Endothelial cell of umbilical vein (primary cell): ENCODE measurements around the gene SRD5A2. TPM values are rescaled to one million over a fixed set of nuclear protein-coding genes. Genes with fewer than 3 reads are reported as not detected.

Source experiments
- BruUV-seq: library from RNA; stranded (reverse); fragments of 400-500 nt; replicated peaks from 2 replicates; lab custom pipeline; 2021; lab: Mats Ljungman, UMichigan
- CTCF ChIA-PET: fragments of 300-600, 350-600 bp; sonication (Branson Sonifier 250); formaldehyde crosslinking; loops from one replicate; lab custom pipeline; 2021; ENCODE audit warnings: antibody characterized with exemption, inconsistent platforms; lab: Charles Lee
- POLR2A ChIA-PET: fragments of 300-600, 350-600 bp; sonication (Branson Sonifier 250); formaldehyde crosslinking; loops from one replicate; lab custom pipeline; 2021; ENCODE audit warnings: antibody characterized with exemption, inconsistent platforms; lab: Charles Lee
- DNase-seq: peaks from one replicate; pipeline ENCODE4 v3.0.0-alpha.2; 2011; ENCODE audit warnings: low read depth, low spot score
- FAIRE-seq: peaks from 2 replicates; lab custom pipeline; 2011; peaks lifted over from hg19 to GRCh38; lab: Jason Lieb, UNC
- H2AFZ ChIP-seq: 2 replicates; pipeline ENCODE4 v1.6.0; 2012; ENCODE audit warnings: low read depth, low read length, control low read depth, inconsistent platforms
- H3K27ac ChIP-seq: 2 replicates; pipeline ENCODE4 v1.5.1; 2011; ENCODE audit warnings: low read depth, mild to moderate bottlenecking, control low read depth, low read length, moderate library complexity; ENCODE audit not compliant: insufficient read depth
- H3K27me3 ChIP-seq, 2 experiments: 2 replicates each; pipeline versions ENCODE4 v1.6.0 to v1.6.1; 2011; ENCODE audit warnings: low read length in 2 of 2, mixed read lengths in 1 of 2; ENCODE audit not compliant: control insufficient read depth in 2 of 2, insufficient read depth in 2 of 2
- H3K36me3 ChIP-seq, 2 experiments: 2 replicates in 1 of 2; 3 replicates in 1 of 2; pipeline ENCODE4 v1.5.1; 2011; ENCODE audit warnings: low read length in 2 of 2, mild to moderate bottlenecking in 1 of 2, moderate library complexity in 1 of 2; ENCODE audit not compliant: control insufficient read depth in 2 of 2, insufficient read depth in 2 of 2; ENCODE audit errors: extremely low read depth in 1 of 2
- H3K4me1 ChIP-seq: 3 replicates; pipeline ENCODE4 v1.5.1; 2011; ENCODE audit warnings: mild to moderate bottlenecking, low read length; ENCODE audit not compliant: control insufficient read depth, insufficient read depth; ENCODE audit errors: extremely low read depth
- H3K4me2 ChIP-seq: 2 replicates; pipeline ENCODE4 v1.6.1; 2011; ENCODE audit warnings: low read length, control low read depth, mixed read lengths; ENCODE audit not compliant: insufficient read depth
- H3K4me3 ChIP-seq, 3 experiments: fragments of 200-600 bp in 1 of 3; sonication (generic), shearing (Covaris generic) in 1 of 3; replicated peaks in 1 of 3; 2 replicates each; pipeline ENCODE4 v1.5.1; 2011 to 2016; ENCODE audit warnings: control low read depth in 3 of 3, low read length in 3 of 3, mild to moderate bottlenecking in 2 of 3, inconsistent platforms in 1 of 3, low read depth in 1 of 3, moderate library complexity in 1 of 3; ENCODE audit not compliant: insufficient read depth in 1 of 3
- H3K79me2 ChIP-seq: 2 replicates; pipeline ENCODE4 v1.6.0; 2012; ENCODE audit warnings: low read length, inconsistent platforms; ENCODE audit not compliant: control insufficient read depth, insufficient read depth
- H3K9ac ChIP-seq: replicated peaks from 2 replicates; pipeline ENCODE3; 2011; ENCODE audit warnings: low read length, control low read depth; ENCODE audit not compliant: insufficient read depth; ENCODE audit errors: extremely low read depth
- H3K9me1 ChIP-seq: replicated peaks from 3 replicates; pipeline ENCODE4 v1.6.0; 2011; ENCODE audit warnings: mild to moderate bottlenecking, low read length; ENCODE audit not compliant: control insufficient read depth, insufficient read depth; ENCODE audit errors: extremely low read depth
- H3K9me3 ChIP-seq: replicated peaks from 2 replicates; pipeline ENCODE4 v1.5.1; 2012; ENCODE audit warnings: low read length, inconsistent platforms; ENCODE audit not compliant: control insufficient read depth, insufficient read depth
- H4K20me1 ChIP-seq: replicated peaks from 2 replicates; pipeline ENCODE3; 2011; ENCODE audit warnings: mild to moderate bottlenecking, low read length; ENCODE audit not compliant: control insufficient read depth, insufficient read depth; ENCODE audit errors: extremely low read depth
- EZH2 ChIP-seq: IDR thresholded peaks from 2 replicates; pipeline ENCODE4 v1.6.1; 2012; ENCODE audit warnings: borderline replicate concordance, low read depth, mild to moderate bottlenecking, moderate library complexity, low read length, inconsistent platforms; ENCODE audit not compliant: severe bottlenecking
- FOS ChIP-seq: IDR thresholded peaks from 2 replicates; pipeline ENCODE4 v1.6.1; 2011; ENCODE audit warnings: mild to moderate bottlenecking, low read length, moderate library complexity, borderline replicate concordance; ENCODE audit not compliant: insufficient read depth
- GATA2 ChIP-seq: IDR thresholded peaks from 2 replicates; pipeline ENCODE4 v1.7.0; 2011; ENCODE audit warnings: low read depth, mild to moderate bottlenecking, moderate library complexity, mixed read lengths, low read length; ENCODE audit not compliant: insufficient read length, insufficient read depth
- JUN ChIP-seq: IDR thresholded peaks from 2 replicates; pipeline ENCODE4 v1.6.1; 2011; ENCODE audit warnings: borderline replicate concordance, low read depth; ENCODE audit not compliant: insufficient read length, insufficient read depth
- MAX ChIP-seq: IDR thresholded peaks from 2 replicates; pipeline ENCODE4 v1.6.1; 2011; ENCODE audit not compliant: insufficient read depth, insufficient read length
- MYC ChIP-seq: IDR thresholded peaks from one replicate; pipeline ENCODE4 v1.6.1; 2011; ENCODE audit warnings: mild to moderate bottlenecking, low read depth, low read length
- POLR2A ChIP-seq: IDR thresholded peaks from 2 replicates; pipeline ENCODE4 v1.6.1; 2012; ENCODE audit warnings: low read depth, mild to moderate bottlenecking, control low read depth, low read length
- dilution Hi-C: fragments of 300-500 bp; cut with MboI; formaldehyde crosslinking; loops from one replicate; pipeline ENCODE4 v1.15.0; 2019; ENCODE audit warnings: low sequenced_read_pairs; ENCODE audit not compliant: extremely low pct_ligation_motif_present
- intact Hi-C: fragments of 100-400 bp; cut with micrococcal nuclease; formaldehyde crosslinking; loops from one replicate; pipeline ENCODE4 v1.10.0; 2022
- polyA plus RNA-seq, 4 experiments: library from polyadenylated mRNA; depleted of rRNA in 3 of 4; stranded (reverse) in 3 of 4; unstranded in 1 of 4; fragments of >200 nt; gene quantifications; 2 replicates each; pipeline versions ENCODE4 v1.2.1 to v1.2.3, GENCODE V29; 2011 to 2012; ENCODE audit warnings: missing spikeins in 1 of 4
- total RNA-seq: library from RNA; stranded (reverse); gene quantifications from 2 replicates; pipeline ENCODE4 v1.2.3, GENCODE V29; 2021
- TF ChIP-seq, protein P1 (sequence below), 2 donors: IDR thresholded peaks; 1 replicate in 1 of 2; 2 replicates in 1 of 2; pipeline ENCODE4 v1.5.1; 2011; ENCODE audit warnings: low read length in 2 of 2, mild to moderate bottlenecking in 2 of 2, moderate library complexity in 2 of 2, control low read depth in 1 of 2, inconsistent platforms in 1 of 2, low read depth in 1 of 2; ENCODE audit not compliant: insufficient read depth in 1 of 2; ENCODE audit errors: extremely low read depth in 1 of 2

The SRD5A2 gene
- total and polyA plus RNA-seq, 2 donors (not counting 3 experiments of a cell fraction or from before 2014, with no cell fraction given) = not detected

- ChIA-PET POLR2A (no interaction called here), CTCF (no interaction called here)
- TF ChIP-seq, protein P1, sequence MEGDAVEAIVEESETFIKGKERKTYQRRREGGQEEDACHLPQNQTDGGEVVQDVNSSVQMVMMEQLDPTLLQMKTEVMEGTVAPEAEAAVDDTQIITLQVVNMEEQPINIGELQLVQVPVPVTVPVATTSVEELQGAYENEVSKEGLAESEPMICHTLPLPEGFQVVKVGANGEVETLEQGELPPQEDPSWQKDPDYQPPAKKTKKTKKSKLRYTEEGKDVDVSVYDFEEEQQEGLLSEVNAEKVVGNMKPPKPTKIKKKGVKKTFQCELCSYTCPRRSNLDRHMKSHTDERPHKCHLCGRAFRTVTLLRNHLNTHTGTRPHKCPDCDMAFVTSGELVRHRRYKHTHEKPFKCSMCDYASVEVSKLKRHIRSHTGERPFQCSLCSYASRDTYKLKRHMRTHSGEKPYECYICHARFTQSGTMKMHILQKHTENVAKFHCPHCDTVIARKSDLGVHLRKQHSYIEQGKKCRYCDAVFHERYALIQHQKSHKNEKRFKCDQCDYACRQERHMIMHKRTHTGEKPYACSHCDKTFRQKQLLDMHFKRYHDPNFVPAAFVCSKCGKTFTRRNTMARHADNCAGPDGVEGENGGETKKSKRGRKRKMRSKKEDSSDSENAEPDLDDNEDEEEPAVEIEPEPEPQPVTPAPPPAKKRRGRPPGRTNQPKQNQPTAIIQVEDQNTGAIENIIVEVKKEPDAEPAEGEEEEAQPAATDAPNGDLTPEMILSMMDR (IDR thresholded peaks at IDR 0.05; ENCODE audit: extremely low read depth in 1 of 2, insufficient read depth in 1 of 2, low read depth in 1 of 2, low read length in 2 of 2) = no peak
- TF ChIP-seq EZH2 = no peak
- TF ChIP-seq MAX = no peak
- TF ChIP-seq POLR2A = no peak
- no peak for TF ChIP-seq GATA2
- no peak for TF ChIP-seq JUN
- TF ChIP-seq MYC = no peak
- TF ChIP-seq FOS = no peak
- Histone ChIP-seq H3K9me3 (no peaks in the 10 kb centered on the region), H3K27me3 (no peaks in the 10 kb centered on the region), H3K79me2 (no peaks in the 10 kb centered on the region), H4K20me1 (no peaks in the 10 kb centered on the region), H3K9me1 (no peaks in the 10 kb centered on the region), H3K4me3 (no peak overlapping the region), H3K4me1 (no peaks in the 10 kb centered on the region), H2AFZ (no peak overlapping the region), H3K4me2 (no peak overlapping the region), H3K9ac (no peak overlapping the region), H3K27ac (no peak overlapping the region), H3K36me3 (no peaks in the 10 kb centered on the region)
- BruUV-seq = no TSS peak
- intact Hi-C loops = no loop called here
- no peak for DNase-seq
- no peak for FAIRE-seq
- dilution Hi-C loops = no loop called here
These were observed 67.2 kb downstream of the SRD5A2 start for GRCh38 chr2:31513553-31513952.
